GM19468 (cell line): Measurements from ENCODE around the gene MLH1.

Source experiments
- ATAC-seq: cut with Tn5 transposase; IDR thresholded peaks from one replicate; pipeline ENCODE4 v1.9.1; 2021; ENCODE audit warnings: mild to moderate bottlenecking, moderate library complexity, moderate number of reproducible peaks; ENCODE audit not compliant: unreplicated experiment; ENCODE audit errors: extremely low read depth

MLH1 gene

DNA sequence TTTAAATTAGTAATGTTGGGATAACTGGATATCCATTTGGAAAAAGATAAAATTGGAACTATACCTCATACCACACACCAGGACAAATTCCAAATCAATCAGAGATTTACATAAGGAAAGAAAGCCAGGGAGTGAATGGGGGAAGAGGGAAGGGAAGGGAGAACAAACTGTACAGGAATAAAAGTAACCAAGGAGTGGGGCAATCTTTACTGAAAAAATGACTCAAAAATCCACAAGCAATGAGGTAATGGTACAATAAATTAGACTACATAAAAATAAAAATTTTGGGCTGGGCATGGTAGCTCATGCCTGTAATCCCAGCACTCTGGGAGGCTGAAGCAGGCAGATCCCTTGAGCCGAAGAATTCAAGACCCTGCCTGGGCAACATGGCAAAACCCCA, 82.6 kb downstream of the MLH1 start:
- no peak for ATAC-seq

DNA sequence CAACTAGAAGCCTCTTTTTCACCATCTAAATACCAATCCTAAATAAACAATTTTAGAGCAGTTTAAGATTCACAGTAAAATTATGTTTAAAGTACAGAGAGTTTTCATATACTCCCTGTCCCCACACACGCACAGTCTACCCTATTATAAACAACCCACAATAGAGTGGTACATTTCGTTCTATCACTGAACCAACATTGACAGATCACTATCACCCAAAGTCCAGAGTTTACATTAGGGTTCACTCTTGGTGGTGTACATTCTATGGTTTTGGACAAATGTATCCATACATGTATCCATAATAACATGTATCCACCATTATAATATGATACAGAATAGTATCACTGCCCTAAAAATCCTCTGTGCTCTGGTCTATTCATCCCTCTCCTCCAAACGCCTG, 89.0 kb downstream of the MLH1 start:
- no peak for ATAC-seq

DNA sequence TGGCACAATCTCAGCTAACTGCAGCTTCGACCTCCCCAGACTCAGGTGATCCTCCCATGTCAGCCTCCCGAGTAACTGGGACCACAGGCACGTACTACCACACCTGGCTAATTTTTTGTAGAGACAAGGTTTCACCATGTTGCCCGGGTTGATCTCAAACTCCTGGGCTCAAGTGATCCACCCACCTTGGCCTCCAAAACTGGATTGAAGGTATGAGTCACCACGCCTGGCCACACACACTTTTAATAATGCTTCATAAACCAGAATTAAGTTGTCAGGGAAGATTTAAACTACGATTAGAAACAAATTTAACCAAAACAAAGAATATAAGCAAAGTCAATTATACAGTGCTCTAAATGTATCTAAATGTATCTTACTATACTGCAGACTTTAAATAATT, 93.6 kb downstream of the MLH1 start:
- no peak for ATAC-seq

DNA sequence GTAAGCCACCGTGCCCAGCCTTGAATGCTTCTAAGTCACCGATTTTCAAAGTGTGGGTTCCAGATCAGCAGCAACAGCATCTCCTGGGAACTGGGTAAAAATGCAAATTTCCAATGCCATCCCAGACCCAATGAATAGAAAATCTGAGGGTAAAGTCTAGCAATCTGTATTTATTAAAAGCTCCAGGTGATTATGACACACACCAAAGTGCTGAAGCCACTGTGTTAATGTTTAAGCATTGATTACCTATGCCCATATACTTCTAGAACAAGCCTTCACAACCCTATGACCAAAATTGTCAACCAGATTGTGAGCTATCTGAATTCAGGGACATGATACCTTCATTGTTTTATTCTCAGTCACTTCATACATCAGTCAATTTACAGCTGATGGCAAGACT, 94.6 kb downstream of the MLH1 start:
- ATAC-seq, result no peak

DNA sequence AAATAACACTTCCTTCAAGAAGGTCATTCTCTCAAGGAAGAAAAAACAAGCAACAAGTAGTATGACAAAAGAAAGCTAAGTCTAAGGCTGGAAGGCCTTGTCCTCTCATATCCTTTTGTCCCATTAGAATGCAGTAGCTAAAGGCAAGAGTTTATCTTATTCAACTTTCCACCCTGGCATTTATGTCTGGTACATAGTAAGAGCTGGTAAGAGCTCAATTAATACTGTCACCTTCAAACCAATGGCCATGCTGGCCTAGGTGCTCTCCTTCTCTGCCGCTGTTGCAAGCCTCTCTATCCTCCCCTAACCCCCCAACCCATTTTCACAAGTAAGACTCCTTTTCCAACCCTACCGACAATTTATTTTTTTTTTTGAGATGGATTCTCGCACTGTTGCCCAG, 99.2 kb downstream of the MLH1 start:
- ATAC-seq, result no peak

DNA sequence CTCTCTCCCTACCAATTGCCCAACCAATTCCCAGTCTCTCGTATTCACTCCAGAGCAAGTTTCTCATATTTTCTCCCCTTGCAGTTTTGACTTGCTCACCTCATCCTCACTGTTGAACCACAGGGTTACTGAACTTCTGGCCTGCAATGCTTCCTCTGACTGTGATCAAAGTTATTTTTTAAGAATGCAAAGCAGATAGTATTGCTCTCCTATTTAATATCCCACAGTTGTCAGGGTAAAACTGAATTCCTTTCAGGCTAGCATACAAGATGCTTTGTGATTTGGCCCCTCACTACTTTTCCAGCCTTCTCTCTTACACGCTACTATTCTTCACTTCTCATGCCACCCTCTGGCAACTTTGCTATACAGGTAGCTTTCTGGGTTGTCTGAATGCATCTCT, 100.2 kb downstream of the MLH1 start:
- no peak for ATAC-seq

DNA sequence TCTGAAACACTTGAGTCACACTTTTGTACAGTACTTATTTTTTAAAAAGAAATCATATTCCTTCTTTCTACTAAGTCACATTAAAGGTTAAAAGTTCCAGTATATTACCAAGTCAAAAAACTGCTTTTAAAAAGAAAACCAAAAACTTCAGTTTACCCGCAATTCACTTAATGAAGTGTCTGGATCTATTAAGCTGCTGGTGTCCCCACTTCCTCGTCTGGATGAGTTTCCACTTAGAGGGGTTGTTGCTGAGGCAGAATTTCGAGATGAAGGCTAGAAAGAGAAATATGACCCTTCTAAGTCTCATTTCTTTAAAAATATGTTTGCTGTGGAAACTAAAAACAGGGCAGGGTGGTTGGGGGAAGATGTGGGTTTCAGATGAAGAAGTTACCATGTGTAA, 101.3 kb downstream of the MLH1 start:
- no peak for ATAC-seq

DNA sequence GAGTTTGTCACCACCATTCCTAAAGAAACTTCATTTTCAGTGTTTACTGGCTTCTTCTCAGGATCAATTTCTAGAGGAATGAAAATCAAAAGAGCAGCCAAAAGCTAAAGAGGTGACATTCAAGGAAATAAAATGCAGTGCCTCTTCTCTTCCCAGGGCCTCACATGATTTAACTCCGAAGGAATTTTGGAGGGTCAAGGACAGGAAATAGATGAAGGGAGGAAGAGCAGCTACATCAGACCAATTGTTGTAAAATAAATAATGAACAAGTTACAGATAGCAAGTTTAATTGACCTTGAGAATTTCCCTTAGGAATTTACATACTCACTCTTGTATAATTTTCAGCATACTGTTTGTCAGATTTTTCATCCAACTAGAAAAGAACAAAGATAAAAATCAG, 103.0 kb downstream of the MLH1 start:
- no peak for ATAC-seq

DNA sequence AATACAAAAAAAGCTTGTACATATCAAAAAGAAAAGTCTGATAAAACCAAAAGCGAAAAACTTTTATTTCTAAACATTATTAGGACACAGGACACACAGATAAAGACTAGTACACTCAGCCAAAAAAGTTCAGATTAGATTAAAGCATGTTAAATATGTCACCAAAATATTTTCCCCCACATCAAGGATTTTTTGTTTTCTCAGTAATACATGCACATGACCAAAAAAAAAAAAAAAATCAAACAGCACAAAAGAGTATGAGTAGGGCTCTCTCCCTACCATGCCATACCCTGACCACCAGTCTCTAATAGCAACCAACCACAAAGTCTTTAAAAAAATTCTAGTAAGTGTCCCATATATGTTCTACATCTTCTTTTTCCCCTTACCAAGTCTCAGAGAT, 103.7 kb downstream of the MLH1 start:
- no peak for ATAC-seq

- ATAC-seq, result peak; percentile 39
Observed at GRCh38 chr3:37097776-37098175, 104.5 kb downstream of the MLH1 start.

DNA sequence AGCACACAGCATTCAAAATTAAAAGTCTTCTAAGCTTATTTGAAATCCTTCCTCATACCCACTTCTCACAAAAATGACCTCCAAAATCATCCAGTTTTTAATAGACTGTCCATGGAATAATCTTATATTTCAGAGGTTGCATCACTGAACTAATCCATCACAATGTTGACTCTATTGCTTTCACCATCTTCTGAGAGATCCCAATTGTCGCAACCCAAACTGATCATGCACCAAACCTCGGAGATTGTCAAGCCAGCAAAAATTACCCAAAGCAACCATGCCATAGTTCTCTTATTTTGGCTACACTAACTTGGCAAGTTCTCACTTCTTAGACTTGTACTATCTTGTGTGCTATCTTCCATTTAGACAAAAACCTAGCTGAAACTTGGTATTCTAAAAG, 105.6 kb downstream of the MLH1 start:
- ATAC-seq, result no peak

DNA sequence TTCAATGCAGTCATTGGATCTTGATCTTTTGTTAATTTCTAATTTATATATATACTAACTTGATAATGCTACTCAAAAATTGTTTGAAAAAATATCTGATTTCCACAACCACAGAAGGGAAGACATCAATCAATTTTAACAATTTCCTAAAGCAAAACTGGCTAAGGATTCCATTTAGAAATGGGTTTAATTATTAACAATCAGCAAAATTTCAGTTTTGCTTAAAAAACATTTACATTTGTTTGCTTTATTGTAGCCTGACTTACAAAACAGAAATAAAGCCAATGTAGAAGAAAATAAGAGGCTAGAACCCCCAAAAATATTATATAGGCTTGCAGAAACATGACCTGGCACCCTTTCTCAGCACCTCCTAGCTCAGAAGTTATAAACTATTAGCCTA, 106.2 kb downstream of the MLH1 start:
- no peak for ATAC-seq

DNA sequence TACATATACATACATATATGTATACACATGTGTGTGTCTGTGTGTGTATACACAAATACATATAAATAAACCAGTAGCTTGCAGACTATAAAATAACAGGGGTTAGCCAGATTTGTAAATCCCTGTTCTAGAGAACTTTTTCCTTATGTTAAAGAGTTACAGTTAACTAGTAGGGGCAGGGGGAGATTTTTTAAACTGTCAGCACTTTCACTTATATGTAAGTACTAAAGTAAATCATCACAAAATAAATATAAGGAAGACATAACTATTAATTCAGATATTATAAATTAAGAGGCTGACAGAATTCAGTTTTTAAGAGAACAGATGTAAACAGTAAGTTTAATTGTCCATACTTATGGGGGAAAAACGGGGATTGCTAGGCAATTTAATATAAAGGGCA, 107.1 kb downstream of the MLH1 start:
- ATAC-seq, result no peak
